HG03196 (cell line): Measurements from ENCODE around the gene SEMA5B.

Experiments used
- ATAC-seq: cut with Tn5 transposase; IDR thresholded peaks from one replicate; pipeline ENCODE4 v1.9.1; 2021; ENCODE audit not compliant: unreplicated experiment

SEMA5B gene

GRCh38 chr3:122998206-122998605 is 29.4 kb downstream of the SEMA5B start:
- no peak for ATAC-seq

- no peak for ATAC-seq
Observed at GRCh38 chr3:122996038-122996580, 31.5 kb downstream of the SEMA5B start.

- ATAC-seq = no peak
Observed at GRCh38 chr3:122994954-122995353, 32.6 kb downstream of the SEMA5B start.

- ATAC-seq = no peak
Observed at GRCh38 chr3:122993124-122993978, 34.2 kb downstream of the SEMA5B start.

GRCh38 chr3:122992676-122993075 is 34.9 kb downstream of the SEMA5B start:
- no peak for ATAC-seq

- no peak for ATAC-seq
Observed at GRCh38 chr3:122992133-122992532, 35.4 kb downstream of the SEMA5B start.

- ATAC-seq = no peak
Observed at GRCh38 chr3:122991236-122991985, 36.2 kb downstream of the SEMA5B start.

- ATAC-seq = no peak
Observed at GRCh38 chr3:122989856-122990575, 37.5 kb downstream of the SEMA5B start.

GRCh38 chr3:122988508-122988907 is 39.1 kb downstream of the SEMA5B start:
- no peak for ATAC-seq

- no peak for ATAC-seq
Observed at GRCh38 chr3:122987736-122988319, 39.7 kb downstream of the SEMA5B start.

GRCh38 chr3:122987231-122987630 is 40.3 kb downstream of the SEMA5B start:
- ATAC-seq = no peak

GRCh38 chr3:122986693-122987179 is 40.8 kb downstream of the SEMA5B start:
- no peak for ATAC-seq

GRCh38 chr3:122985539-122985938 is 42.0 kb downstream of the SEMA5B start:
- no peak for ATAC-seq

GRCh38 chr3:122984650-122985049 is 42.9 kb downstream of the SEMA5B start:
- no peak for ATAC-seq

GRCh38 chr3:122984007-122984406 is 43.6 kb downstream of the SEMA5B start:
- ATAC-seq = no peak

- no peak for ATAC-seq
Observed at GRCh38 chr3:122982216-122983185, 45.1 kb downstream of the SEMA5B start.

- ATAC-seq = no peak
Observed at GRCh38 chr3:122979211-122979610, 48.4 kb downstream of the SEMA5B start.

- ATAC-seq = no peak
Observed at GRCh38 chr3:122978569-122978968, 49.0 kb downstream of the SEMA5B start.

- no peak for ATAC-seq
Observed at GRCh38 chr3:122977746-122978466, 49.7 kb downstream of the SEMA5B start.
